C4-2B (cell line): ENCODE data around the gene ENPP6.

Experiments
- ZFX ChIP-seq: fragments of 450-650 bp; IDR thresholded peaks from 2 replicates; pipeline ENCODE4 v1.6.1; 2017
- TF ChIP-seq, protein P1 (sequence below): fragments of 450-650 bp; conservative IDR thresholded peaks from 2 replicates; pipeline ENCODE4 v1.5.1; 2017; ENCODE audit warnings: mild to moderate bottlenecking

DNA sequence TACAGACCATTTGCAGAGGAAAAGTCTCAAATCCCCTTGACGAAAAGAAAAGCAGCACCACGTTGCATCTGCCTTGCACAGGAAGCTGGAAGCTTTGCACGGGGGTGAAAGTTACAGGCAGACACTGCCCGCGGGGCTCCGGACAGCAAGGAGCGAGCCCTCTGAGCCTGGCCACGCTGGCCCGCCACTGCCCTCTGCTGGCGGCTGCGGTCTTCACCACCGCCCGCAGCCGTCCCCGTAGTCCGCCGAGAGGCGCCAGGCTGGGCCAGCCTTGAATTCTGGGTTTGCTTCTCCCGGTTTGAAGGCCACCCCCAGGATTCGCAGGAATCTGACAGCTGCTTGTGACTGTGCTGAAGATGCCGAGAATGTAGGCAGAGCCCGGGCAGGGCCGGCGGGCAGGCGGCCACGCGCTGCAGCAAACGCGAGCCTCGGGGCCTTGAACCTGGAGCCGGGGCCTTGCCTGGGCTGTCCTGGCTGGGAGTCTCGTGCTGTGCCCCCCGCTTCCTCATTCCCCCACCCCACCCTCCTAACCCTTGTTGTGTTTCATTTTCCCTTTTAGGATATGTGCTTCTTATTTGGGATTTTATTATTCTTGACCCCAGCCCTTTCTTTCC, 49.2 kb downstream of the ENPP6 start:
- TF ChIP-seq, protein P1, sequence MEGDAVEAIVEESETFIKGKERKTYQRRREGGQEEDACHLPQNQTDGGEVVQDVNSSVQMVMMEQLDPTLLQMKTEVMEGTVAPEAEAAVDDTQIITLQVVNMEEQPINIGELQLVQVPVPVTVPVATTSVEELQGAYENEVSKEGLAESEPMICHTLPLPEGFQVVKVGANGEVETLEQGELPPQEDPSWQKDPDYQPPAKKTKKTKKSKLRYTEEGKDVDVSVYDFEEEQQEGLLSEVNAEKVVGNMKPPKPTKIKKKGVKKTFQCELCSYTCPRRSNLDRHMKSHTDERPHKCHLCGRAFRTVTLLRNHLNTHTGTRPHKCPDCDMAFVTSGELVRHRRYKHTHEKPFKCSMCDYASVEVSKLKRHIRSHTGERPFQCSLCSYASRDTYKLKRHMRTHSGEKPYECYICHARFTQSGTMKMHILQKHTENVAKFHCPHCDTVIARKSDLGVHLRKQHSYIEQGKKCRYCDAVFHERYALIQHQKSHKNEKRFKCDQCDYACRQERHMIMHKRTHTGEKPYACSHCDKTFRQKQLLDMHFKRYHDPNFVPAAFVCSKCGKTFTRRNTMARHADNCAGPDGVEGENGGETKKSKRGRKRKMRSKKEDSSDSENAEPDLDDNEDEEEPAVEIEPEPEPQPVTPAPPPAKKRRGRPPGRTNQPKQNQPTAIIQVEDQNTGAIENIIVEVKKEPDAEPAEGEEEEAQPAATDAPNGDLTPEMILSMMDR = peak; percentile 94
- no peak for TF ChIP-seq ZFX
